Measurements from ENCODE around the gene LTK.

Gene LTK

GRCh38 chr15:41523097-41523496 is 9.5 kb upstream of the LTK start:
- DNase-seq, result no peak

GRCh38 chr15:41521614-41522013 is 8.0 kb upstream of the LTK start:
- no peak for DNase-seq

GRCh38 chr15:41520636-41521035 is 7.0 kb upstream of the LTK start:
- DNase-seq, result no peak

- no peak for DNase-seq
These were observed 4.3 kb upstream of the LTK start for GRCh38 chr15:41517895-41518449.

- no peak for DNase-seq
These were observed 604 bp downstream of the LTK start for GRCh38 chr15:41512940-41513505.

GRCh38 chr15:41512512-41512939 is 1.1 kb downstream of the LTK start:
- no peak for DNase-seq

GRCh38 chr15:41511899-41512369 is 1.7 kb downstream of the LTK start:
- DNase-seq, result no peak

GRCh38 chr15:41511331-41511898 is 2.2 kb downstream of the LTK start:
- no peak for DNase-seq

GRCh38 chr15:41510728-41511127 is 2.9 kb downstream of the LTK start:
- DNase-seq, result no peak

GRCh38 chr15:41507820-41508290 is 5.8 kb downstream of the LTK start:
- no peak for DNase-seq

- no peak for DNase-seq
These were observed 6.8 kb downstream of the LTK start for GRCh38 chr15:41506796-41507341.

GRCh38 chr15:41505776-41506175 is 7.9 kb downstream of the LTK start:
- DNase-seq, result no peak

GRCh38 chr15:41504751-41505492 is 8.7 kb downstream of the LTK start:
- no peak for DNase-seq

GRCh38 chr15:41503669-41504010 is 10.0 kb downstream of the LTK start:
- DNase-seq, result no peak

GRCh38 chr15:41502795-41503668 is 10.6 kb downstream of the LTK start:
- DNase-seq, result no peak

GRCh38 chr15:41501931-41502794 is 11.5 kb downstream of the LTK start:
- DNase-seq, result no peak

GRCh38 chr15:41501191-41501917 is 12.3 kb downstream of the LTK start:
- DNase-seq, result no peak

GRCh38 chr15:41499109-41499851 is 14.3 kb downstream of the LTK start:
- DNase-seq, result no peak

GRCh38 chr15:41498657-41499056 is 15.0 kb downstream of the LTK start:
- no peak for DNase-seq
